ENCODE results near the gene FHOD1. TPM values are rescaled to one million over a fixed set of nuclear protein-coding genes. Genes with fewer than 3 reads are reported as not detected.
A peak's percentile ranks its signal among the peaks of the same experiment; 100 is the strongest.

Gene FHOD1
- total RNA-seq (2014; rRNA removed; shearing (Covaris generic)) = 22.6 and 30.4 TPM in 2 replicates
- 183 and 252 TPM in 2 replicates for polyA plus RNA-seq (2014; cell fraction: nucleus; rRNA removed)

DNA sequence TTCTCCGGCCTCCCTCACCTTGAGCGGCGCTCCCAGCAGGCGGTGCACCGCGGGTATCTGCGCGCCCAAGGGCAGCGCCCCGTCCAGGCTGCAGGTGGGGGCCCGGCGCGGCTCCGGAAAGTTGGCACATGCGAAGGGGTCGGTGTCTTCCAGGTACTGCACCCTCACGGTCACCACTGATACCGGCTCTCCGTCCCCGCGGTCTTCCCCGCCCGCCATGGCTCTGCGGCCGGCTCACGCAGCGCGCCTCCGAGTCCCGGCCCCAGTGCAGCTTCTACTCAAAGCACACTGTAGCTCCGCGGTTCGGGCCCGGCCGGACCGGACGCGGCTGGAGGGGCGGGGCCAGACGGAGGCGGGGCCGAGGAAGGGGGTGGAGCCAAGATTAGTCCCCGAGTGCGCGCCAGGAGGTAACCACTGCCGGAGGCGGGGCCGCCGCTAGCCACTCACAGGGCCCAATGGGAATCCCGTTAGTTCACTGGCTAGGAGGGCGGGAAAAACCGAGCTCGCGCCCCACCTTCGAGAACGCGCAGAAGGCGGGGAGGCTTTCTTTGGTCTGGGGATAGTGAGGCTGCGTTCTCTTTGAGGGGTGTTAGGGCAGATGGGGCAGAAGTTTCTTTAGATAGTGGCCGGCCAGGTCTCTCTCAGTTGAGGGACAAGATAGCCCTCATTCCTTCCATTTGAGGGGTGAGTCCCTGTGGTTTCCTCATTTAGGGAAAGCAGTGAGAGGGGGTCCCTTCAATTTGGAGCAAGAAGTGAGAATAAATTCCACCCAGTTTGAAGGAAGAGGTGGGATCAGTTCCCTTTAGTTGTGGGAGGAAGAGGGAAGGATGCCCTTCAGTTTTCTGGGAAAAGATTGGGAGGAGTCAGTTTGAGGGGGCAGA is at the start of gene FHOD1:
Gene FHOD1 (minus strand): TSS at position 290 of the 881 bp plus-strand sequence. CDS start 71 bp downstream, at position 219.
- DNase-seq (ENCODE audit: extremely low read depth, low read depth) = peak; percentile 98

- no peak for DNase-seq (ENCODE audit: extremely low read depth, low read depth)
Observed at GRCh38 chr16:67296420-67296819, 49.1 kb upstream of the FHOD1 start.

DNA sequence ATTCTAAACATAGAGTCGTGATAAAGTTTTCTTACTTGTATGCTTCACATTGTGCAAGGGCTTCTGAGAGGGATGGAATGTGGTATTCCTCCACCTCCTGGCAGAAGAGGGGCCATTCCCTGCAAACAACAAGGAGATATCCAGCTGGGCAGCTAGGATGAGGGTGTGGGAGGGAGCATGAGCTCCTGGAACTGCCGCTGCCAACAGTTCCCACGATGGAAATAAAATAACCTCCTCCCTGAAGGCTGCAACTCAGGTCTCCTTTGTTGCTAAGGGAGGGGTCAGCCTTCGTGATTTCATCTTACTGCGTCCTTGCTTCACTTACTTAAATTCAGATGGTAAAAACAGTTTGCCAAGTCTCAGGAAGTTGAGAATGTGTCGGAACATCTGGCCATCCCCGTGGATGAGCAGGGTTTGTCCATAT is 47.7 kb upstream of the FHOD1 start:
- no peak for DNase-seq (ENCODE audit: extremely low read depth, low read depth)

DNA sequence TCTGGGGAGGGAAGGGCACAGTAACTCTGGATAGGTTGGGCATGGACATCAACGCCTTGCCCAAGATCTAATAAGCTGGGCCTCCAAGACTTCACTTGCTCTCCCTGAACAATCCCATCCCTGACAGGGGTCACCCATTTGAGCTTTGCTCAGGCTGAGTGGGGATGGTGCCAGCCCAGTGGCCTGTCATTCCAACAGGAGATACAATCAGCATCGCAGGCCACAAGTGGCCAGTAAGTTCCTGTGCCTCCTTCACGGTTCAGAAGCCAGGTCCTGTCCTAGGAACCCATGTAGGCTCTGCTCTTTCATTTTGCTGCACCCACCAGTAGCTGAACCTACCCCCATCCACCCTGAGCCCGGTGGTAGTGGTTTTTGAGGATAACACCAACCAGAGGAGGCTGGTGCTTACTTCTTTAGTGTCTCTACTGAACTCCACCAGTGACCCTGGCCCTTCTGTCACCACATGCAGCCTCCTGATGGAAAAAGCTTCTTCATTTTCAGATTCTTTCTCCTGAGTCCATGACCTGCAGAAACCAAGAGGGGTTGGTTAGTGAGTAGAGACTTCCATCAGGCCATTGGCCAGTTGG is 47.0 kb upstream of the FHOD1 start:
- DNase-seq (ENCODE audit: extremely low read depth, low read depth) = no peak

DNA sequence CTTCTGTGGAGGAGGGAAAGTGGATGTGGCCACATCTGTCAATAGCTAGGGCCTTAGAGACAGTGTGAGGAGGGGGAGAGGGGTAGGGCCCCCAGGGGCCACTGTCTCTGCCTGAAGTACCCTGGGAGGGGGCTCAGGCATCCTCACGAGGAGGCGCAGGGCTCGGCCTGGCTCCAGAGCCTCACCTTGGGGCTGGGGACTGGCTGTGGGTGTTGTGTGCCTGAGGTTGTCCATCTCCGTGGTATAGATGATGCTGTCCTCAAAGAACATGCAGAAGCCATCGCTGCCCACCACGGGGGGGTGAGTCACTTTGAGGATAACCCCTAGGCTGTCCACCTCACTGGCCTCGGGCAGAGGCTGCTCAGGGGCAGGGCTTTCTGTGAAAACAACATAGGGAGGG is 44.2 kb upstream of the FHOD1 start:
- DNase-seq (ENCODE audit: extremely low read depth, low read depth) = no peak

- no peak for DNase-seq (ENCODE audit: extremely low read depth, low read depth)
Observed at GRCh38 chr16:67287960-67288359, 40.7 kb upstream of the FHOD1 start.

- no peak for DNase-seq (ENCODE audit: extremely low read depth, low read depth)
Observed at GRCh38 chr16:67286441-67287235, 39.4 kb upstream of the FHOD1 start.

DNA sequence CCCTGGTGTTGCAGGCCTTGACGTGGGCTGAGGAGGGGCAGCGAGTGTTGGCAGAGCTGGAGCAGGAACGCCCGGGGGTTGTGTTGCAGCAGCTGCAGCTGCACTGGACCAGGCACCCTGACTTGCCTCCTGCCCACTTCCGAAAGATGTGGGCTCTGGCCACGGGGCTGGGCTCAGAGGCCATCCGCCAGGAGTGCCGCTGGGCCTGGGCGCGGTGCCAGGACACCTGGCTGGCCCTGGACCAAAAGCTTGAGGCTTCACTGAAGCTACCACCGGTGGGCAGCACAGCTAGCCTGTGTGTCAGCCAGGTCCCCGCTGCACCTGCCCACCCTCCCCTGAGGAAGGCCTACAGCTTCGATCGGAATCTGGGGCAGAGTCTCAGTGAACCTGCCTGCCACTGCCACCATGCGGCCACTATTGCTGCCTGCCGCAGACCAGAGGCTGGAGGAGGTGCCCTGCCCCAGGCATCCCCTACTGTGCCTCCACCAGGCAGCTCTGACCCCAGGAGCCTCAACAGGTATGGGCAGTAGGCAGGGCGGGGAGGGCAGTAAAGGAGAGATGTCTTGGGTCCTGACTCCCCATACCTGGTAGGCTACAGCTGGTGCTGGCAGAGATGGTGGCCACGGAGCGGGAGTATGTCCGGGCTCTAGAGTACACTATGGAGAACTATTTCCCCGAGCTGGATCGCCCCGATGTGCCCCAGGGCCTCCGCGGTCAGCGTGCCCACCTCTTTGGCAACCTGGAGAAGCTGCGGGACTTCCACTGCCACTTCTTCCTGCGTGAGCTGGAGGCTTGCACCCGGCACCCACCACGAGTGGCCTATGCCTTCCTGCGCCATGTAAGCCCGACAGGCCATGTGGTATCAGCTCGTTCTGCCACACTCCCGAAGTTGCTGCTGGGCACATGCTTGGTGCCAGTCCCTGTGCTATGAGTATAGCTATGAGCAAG is 37.7 kb upstream of the FHOD1 start:
- DNase-seq (ENCODE audit: extremely low read depth, low read depth) = peak; percentile 47

DNA sequence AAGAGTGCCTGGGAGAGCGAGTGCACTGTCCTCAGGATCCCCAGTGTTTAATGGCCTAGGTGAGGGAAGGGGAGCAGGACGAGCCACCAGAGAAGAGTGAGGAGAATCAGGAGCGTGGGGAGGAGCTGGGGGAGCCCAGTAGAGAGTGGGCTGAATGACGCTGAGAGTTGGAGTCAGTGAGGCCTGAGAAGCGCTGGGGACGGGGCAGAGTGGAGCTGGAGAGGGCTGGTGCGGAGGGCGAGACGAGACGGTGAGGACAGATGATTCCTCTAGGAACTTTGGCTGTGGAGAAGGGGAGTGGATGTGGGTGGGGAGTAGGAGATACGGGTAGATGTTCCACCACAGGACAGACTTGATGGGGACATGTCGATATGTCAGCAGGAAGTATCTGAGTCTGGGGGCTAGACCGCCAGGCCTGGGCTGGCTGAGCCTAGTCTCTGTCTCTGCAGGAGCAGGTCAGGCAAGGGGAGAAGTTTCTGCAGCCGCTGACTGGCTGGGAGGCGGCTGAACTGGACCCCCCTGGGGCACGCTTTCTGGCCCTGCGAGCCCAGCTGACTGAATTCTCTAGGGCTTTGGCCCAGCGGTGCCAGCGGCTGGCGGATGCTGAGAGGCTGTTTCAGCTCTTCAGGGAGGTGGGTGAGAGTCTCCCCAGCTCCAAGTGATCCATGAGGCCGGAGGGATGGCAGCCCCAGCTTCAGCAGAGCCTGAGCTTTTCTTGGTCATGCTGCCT is 36.7 kb upstream of the FHOD1 start:
- no peak for DNase-seq (ENCODE audit: extremely low read depth, low read depth)

- DNase-seq (ENCODE audit: extremely low read depth, low read depth) = no peak
Observed at GRCh38 chr16:67283039-67283825, 36.0 kb upstream of the FHOD1 start.

DNA sequence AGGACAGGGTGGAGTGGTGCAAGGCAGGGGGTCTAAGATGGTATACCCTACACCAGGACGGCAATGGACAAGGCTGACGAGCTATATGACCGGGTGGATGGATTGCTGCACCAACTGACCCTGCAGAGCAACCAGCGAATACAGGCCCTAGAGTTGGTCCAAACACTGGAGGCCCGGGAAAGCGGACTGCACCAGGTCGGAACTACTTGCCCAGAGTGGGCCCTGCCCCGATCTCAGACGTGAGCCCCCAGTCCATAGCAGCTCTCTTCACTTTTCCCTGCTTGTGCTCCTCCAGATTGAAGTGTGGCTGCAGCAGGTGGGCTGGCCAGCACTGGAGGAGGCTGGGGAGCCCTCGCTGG is 35.1 kb upstream of the FHOD1 start:
- no peak for DNase-seq (ENCODE audit: extremely low read depth, low read depth)

- DNase-seq (ENCODE audit: extremely low read depth, low read depth) = no peak
Observed at GRCh38 chr16:67281536-67282446, 34.5 kb upstream of the FHOD1 start.

GRCh38 chr16:67280090-67281015 is 33.1 kb upstream of the FHOD1 start:
- no peak for DNase-seq (ENCODE audit: extremely low read depth, low read depth)

DNA sequence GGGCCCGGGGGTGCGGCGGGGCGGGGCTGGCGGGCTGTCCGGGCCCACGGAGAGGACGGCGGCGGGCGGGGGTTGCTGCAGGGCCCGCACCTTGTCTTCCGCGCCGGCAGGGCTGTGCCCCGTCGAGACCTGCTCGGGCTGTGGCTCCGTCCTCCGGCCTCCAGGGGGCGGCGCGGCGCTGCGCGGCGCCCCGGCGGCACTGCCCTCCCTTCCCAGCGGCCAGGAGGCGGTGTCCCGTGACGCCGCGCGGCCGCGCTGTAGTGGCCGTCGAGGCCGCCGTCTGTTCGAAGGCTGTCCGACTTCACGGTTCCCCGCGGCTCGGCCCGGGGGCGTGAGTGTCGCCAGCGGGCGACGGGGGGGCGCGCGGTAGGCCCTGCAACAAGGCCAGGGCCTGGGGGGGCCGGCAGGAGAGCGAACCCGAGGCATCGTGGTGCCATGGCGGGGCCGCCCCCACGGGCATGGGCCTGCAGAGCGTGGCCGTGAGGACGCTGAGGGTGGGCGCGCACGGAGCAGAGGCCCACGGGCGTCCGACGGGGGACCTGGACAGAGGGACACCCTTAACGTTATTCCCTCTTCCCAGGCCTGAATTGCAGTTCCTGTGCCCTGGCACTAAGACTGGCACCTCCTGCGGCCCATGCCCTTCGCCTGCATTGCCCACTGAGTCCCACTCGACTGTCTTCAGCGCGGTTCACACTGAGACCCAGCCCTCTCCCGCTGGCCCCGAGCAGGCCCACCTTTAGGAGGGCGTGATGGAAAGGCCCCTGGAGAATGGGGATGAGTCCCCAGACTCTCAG is 32.2 kb upstream of the FHOD1 start, which contains the start of gene PLEKHG4:
Gene PLEKHG4 (plus strand): TSS at position 237 of the 794 bp plus-strand sequence. CDS start 513 bp downstream, at position 750.
- peak; percentile 82 for DNase-seq (ENCODE audit: extremely low read depth, low read depth)

GRCh38 chr16:67278773-67279295 is 31.6 kb upstream of the FHOD1 start:
- DNase-seq (ENCODE audit: extremely low read depth, low read depth) = no peak

Data from NCI-H460 (cell line).